ENCODE data around the gene SEMA3D.
A peak's percentile ranks its signal among the peaks of the same experiment; 100 is the strongest.
"Not testable (repeated sequence)": the region's sequence is repeated elsewhere in the genome, so short reads cannot be mapped to it uniquely, and the experiment has no call there.

Gene SEMA3D

GRCh38 chr7:84997626-84998025 lies 189.2 kb downstream of the SEMA3D start:
- no peak for DNase-seq

- not testable (repeated sequence) for DNase-seq
Measured at GRCh38 chr7:84992954-84993353, 193.9 kb downstream of the SEMA3D start.

GRCh38 chr7:84985073-84985784 lies 201.6 kb downstream of the SEMA3D start:
- DNase-seq: no peak

- no peak for DNase-seq
Measured at GRCh38 chr7:84982199-84982598, 204.7 kb downstream of the SEMA3D start.

- peak in 1 of 58 donors; percentile 0 for DNase-seq
Measured at GRCh38 chr7:84981055-84981976, 205.5 kb downstream of the SEMA3D start.

- DNase-seq: no peak
Measured at GRCh38 chr7:84975586-84976185, 211.2 kb downstream of the SEMA3D start.

GRCh38 chr7:84971360-84971759 lies 215.5 kb downstream of the SEMA3D start:
- DNase-seq: no peak

GRCh38 chr7:84970670-84971069 lies 216.2 kb downstream of the SEMA3D start:
- DNase-seq: no peak

GRCh38 chr7:84953234-84953633 lies 233.6 kb downstream of the SEMA3D start:
- DNase-seq: no peak

GRCh38 chr7:84950836-84951235 lies 236.0 kb downstream of the SEMA3D start:
- no peak for DNase-seq

- no peak for DNase-seq
Measured at GRCh38 chr7:84949501-84949900, 237.4 kb downstream of the SEMA3D start.

- no peak for DNase-seq
Measured at GRCh38 chr7:84949067-84949466, 237.8 kb downstream of the SEMA3D start.

GRCh38 chr7:84948634-84949033 lies 238.2 kb downstream of the SEMA3D start:
- DNase-seq: no peak

- DNase-seq: no peak
Measured at GRCh38 chr7:84946549-84946948, 240.3 kb downstream of the SEMA3D start.

Measured in anterior cingulate cortex (tissue), 58 donors.